Activated CD8-positive, alpha-beta memory T cell treated with anti-CD3 and anti-CD28 coated beads for 4 hours (primary cell): ENCODE results near the gene COL4A1.
A peak's percentile ranks its signal among the peaks of the same experiment; 100 is the strongest.

Experiments
- DNase-seq, 2 donors: peaks; one replicate each; pipeline ENCODE4 v3.0.0-alpha.2; 2020; ENCODE audit warnings: low read depth in 2 of 2

The COL4A1 gene

GRCh38 chr13:110341445-110342244 is 34.7 kb upstream of the COL4A1 start:
- no peak for DNase-seq

GRCh38 chr13:110340812-110341444 is 34.0 kb upstream of the COL4A1 start:
- DNase-seq = peak; percentile 27 to 35

- DNase-seq = no peak
Observed at GRCh38 chr13:110339975-110340550, 33.1 kb upstream of the COL4A1 start.

- no peak for DNase-seq
Observed at GRCh38 chr13:110339263-110339662, 32.3 kb upstream of the COL4A1 start.

- no peak for DNase-seq
Observed at GRCh38 chr13:110338441-110339101, 31.6 kb upstream of the COL4A1 start.

- DNase-seq = no peak
Observed at GRCh38 chr13:110337247-110337646, 30.3 kb upstream of the COL4A1 start.

- DNase-seq = no peak
Observed at GRCh38 chr13:110336681-110337080, 29.7 kb upstream of the COL4A1 start.

GRCh38 chr13:110336108-110336507 is 29.2 kb upstream of the COL4A1 start:
- no peak for DNase-seq

- no peak for DNase-seq
Observed at GRCh38 chr13:110334841-110335490, 28.0 kb upstream of the COL4A1 start.

- DNase-seq = no peak
Observed at GRCh38 chr13:110334256-110334655, 27.3 kb upstream of the COL4A1 start.

- no peak for DNase-seq
Observed at GRCh38 chr13:110333837-110334236, 26.9 kb upstream of the COL4A1 start.

GRCh38 chr13:110332750-110333149 is 25.8 kb upstream of the COL4A1 start:
- DNase-seq = no peak

GRCh38 chr13:110331362-110331761 is 24.4 kb upstream of the COL4A1 start:
- no peak for DNase-seq

- DNase-seq = no peak
Observed at GRCh38 chr13:110330491-110331011, 23.6 kb upstream of the COL4A1 start.

- DNase-seq = no peak
Observed at GRCh38 chr13:110329798-110330461, 23.0 kb upstream of the COL4A1 start.

GRCh38 chr13:110329258-110329657 is 22.3 kb upstream of the COL4A1 start:
- DNase-seq = no peak

- no peak for DNase-seq
Observed at GRCh38 chr13:110328573-110328972, 21.6 kb upstream of the COL4A1 start.

- DNase-seq = no peak
Observed at GRCh38 chr13:110327051-110327721, 20.2 kb upstream of the COL4A1 start.

GRCh38 chr13:110326263-110326904 is 19.4 kb upstream of the COL4A1 start:
- DNase-seq = no peak
